GM18517 (cell line): Measurements from ENCODE around the gene TPST2.
"Not testable (repeated sequence)": the region's sequence is repeated elsewhere in the genome, so short reads cannot be mapped to it uniquely, and the experiment has no call there.

ENCODE experiments used
- ATAC-seq: cut with Tn5 transposase; IDR thresholded peaks from one replicate; pipeline ENCODE4 v1.9.1; 2021; ENCODE audit warnings: mild to moderate bottlenecking, moderate library complexity; ENCODE audit not compliant: unreplicated experiment

TPST2 gene

DNA sequence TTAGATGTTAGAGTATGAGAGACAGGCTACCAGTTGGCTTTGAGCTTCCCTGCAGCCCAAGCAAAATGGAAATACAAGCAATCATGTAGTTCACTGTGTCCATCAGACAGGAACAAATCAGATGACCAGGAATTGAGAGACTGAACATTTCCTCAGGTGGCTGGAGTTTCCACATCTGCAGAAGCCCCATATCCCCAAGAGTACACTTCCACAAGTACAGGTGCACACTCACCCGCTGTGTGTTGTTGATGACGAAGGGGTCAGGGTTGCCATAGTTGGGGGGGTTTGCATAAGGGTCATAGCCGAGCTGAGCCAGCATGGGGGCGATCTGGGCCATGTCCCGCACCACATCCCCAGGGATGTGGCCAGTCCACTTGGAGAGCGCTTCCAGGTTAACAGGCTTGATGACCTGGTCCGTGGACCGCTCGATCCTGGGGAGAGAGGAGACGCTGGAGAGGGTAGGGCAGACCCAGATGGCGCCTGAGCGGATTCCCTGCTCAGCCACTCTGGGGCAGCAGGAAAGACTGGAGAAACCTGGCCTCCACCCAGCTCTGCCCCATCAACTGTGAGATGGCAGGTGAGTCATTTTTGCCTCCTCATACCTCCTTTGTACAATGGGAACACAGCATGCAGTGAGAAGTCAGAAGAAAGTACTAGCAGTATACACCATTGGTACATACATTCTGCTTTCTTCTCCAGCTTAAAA is 53.7 kb downstream of the TPST2 start:
- ATAC-seq: no peak

DNA sequence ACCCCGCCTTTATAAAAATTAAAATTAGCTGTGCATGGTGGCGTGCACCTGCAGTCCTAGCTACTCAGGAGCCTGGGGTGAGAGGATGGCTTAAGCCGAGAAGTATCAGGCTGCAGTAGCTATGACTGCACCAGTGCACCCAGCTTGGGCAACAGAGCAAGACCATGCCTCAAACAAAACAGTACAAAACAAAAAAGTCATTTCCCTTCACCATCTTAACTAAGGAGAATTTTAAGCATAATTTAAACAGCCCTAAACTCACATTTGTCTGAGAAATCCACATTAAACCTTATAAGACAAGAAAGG is 54.4 kb downstream of the TPST2 start:
- no peak for ATAC-seq

DNA sequence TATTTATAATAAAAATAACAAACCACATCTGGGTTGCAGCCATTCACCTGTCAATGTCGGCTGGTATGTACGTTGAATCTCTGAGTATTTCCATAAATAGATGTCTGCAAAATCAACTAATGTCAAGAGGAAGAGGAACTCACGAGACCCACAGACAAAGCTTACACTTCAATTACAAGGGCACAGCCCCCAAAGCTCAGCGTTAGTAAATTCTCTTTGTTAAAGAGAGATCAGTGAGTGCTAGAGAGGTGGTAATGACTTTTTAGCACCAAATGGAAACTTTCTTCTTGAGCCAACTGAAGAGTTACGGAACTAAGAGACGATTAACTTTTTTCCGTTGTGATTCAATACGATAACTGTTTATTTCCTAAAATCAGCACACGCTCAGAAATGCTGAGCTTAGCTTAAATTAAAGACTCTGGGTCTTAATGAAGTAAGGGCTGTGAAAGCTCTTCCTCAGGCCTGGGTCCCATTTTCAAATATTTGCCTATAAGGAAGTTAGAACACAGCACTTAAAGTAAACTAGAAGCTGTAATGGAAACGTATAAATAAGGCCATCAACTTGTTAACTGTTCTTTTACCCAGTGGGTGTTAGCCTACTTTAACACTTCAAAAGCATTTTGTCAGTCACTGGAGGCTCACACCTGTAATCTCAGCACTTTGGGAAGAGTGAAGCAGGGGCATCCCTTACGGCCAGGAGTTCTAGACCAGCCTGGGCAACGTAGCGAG is 54.9 kb downstream of the TPST2 start:
- ATAC-seq: no peak

DNA sequence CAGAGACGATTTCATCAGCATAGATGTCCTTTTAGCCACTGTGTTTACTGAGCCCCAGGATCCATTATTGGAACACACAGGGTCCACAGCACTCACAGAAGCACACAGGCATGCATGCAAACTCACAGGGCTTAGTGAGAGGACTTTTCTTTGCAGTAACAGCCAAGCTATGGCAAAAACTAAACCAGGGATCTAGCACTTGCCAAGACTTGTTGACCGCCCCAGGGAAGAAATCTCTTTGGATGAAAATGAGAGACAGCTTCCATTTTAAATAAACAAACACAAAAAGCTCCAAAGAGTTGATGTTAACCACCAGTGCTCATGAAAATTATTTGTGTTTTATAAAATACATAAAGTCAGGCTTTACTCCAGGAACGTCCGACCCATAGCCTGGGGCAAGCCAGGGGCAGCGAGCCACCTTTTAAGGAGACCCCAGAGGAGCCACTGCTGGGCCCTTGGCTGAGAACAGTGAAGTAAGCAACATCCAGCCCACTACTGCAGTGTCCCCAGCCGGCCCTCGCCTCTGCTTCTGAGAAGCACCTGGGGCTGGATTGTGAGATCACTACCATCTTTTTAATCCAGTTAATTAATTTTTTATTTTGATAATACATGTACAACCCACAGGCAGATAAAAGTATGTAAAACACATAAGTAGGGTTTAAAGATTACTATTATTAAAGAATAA is 55.6 kb downstream of the TPST2 start:
- ATAC-seq: no peak

DNA sequence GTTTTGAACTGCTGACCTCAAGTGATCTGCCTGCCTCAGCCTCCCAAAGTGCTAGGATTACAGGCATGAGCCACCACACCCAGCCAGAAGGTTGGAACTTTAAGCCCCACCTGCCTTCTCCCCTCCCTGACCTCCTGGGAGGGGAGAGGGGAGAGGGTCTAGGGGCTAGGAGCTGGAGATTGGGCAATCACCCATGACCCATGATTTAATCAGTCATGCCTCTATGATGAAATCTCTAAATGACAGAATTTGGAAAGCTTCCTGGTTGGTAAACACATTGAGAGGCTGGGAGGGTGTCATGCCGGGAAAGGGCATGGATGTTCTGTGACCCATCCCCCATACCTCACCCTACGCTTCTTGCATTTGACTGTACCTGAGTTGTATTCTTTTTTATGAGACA is 60.6 kb downstream of the TPST2 start:
- no peak for ATAC-seq

DNA sequence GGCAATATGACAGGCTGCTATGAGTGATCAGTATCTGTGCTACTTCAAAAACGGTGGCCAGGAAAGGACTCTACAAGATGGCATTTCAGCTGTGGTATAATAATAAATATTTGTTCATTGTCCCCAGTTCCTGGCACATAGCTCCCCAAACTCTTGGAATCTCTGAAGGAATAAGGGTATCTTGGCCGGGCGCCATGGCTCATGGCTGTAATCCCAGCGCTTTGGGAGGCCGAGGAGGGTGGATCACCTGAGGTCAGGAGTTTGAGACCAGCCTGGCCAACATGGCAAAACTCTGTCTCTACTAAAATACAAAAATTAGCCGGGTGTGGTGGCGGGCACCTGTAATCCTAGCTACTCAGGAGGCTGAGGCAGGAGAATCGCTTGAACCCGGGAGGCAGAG is 61.4 kb downstream of the TPST2 start:
- not testable (repeated sequence) for ATAC-seq

DNA sequence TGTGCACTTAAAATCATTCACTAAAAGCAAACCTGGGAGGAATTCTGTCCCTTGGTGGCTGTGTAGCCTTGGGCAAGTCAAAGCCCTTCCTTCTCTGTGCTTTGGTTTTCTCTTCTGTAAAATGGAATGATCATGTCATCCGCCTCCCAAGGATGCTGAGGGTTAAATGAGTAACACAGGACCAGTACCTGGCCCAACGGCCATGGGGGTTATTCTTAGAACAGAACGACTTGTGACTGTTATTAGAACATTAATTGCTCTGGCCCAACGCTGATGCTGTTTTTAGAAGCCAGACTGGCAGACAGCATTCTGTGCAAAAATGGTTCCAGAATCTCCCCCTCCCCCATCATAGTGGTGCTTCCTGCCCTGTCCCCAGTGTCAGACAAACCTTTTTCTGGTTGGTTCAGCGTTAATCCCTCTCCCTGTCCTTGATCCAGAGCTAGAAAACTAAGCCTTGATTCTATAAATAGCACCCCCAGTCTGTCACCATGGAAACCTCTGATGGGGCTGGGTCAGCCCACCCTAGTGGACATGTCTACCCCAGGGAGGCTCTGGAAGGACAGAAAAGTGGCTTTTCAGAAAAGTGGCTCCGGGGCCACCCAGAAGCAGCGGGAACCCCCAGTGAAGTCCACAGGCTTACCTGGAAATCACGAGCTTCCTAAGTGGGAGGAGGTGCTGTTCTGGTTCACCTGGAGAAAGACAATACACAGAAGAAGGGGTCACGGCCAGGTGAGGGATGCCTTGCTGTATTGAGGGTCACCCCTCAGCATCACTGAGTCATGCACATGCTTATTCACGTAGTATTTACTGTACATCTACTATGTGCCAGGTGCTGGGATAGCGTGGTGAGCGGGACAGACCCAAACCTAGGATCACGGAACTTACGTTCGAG is 62.1 kb downstream of the TPST2 start:
- ATAC-seq: no peak

DNA sequence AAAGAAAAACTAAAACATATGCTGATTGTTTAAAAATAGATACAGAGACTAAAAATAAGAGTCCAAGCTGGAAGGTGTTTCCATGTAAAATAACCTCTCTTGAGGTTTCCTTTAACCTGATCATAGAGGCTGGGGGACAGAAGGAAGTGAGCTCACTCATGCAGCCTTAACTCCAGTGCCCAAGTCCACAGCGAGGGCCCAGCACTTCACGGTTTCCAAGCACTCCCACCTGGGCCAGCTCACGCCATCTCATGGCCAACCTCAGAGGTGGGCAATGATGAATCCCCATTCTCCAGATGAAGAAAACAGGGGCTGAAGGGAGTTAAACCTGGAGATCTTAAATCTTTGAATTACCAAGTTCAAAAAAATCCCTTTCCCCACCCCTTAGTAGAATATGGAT is 62.8 kb downstream of the TPST2 start:
- no peak for ATAC-seq

DNA sequence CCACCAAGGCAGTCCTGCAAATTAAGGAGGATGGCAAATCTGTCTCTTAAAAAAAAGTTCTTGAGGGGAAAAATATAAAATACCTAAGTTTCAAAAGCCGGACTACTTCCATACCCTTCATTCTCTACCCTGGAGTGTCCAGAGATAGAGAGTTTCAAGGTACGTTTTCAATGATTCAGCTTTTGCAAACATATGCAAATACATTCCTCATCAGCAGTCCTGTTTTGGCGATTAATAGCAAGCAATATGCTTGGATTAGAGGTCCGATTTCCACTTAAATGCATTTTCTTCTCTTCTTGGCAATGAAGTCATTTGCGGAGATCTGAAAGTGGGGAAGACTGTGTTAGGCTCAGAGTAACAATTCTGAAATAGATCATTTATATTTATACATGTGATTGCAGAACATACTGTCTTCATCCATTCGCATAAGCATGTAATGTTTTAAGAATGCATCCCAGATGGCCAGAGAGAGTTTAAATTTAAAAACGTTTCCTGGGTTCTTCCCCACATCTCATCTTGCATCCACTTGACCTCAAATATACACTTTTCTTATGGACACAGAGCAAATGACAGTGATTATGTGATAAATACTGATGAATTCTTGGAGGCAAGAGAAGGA is 63.9 kb downstream of the TPST2 start:
- ATAC-seq: no peak

DNA sequence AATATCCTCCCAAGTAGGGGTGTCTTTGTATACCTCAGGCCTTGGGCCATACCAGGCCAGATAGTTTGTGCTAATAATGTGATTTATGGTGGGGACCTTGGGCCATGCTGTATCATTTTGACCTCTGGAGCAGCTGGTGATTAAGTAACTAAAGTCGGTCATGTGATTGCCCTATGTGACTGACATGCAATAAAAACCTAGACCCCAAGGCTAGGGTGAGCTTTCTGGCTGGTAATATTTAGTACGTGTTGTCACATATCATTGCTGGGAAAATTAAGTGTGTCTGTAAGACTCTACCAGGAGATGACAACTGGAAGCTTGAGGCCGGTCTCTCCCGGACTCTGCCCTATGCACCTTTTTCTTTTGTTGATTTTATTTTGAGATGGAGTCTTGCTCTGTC is 65.1 kb downstream of the TPST2 start:
- no peak for ATAC-seq

DNA sequence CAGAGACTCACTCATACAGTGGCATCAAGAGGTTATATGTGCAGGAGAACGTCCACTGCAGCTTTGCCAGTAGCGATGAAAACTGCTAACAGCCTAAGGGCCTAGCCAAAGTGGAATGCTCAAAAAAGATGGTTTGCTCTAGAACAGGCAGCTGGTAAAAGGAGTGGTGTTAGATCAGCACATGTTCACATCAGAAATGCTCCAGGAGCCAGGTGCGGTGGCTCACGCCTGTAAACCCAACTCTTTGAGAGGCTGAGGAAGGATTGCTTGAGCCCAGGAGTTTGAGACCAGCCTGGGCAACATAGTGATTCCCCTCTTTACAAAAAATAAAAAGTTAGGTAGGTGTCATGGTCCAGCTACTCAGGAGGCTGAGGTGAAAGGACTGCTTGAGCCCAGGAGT is 67.3 kb downstream of the TPST2 start:
- no peak for ATAC-seq

DNA sequence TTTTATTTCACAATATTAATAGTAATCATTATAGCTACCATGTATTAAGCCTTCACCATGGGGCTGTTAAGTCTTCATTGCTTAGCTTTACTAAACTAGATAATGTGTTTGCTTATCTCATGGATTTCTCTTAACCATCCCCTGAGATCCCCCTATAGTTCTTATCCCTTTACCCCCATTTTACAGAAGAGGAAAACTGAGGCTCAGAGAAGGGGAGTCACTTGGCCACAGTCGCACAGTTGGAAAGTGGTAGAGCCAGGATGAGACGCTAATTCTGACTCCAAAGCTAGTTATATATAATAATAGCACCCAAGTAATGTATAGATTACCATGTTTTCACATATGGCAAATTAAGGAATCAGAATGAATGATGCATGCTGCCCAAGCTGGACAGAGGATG is 67.9 kb downstream of the TPST2 start:
- no peak for ATAC-seq

DNA sequence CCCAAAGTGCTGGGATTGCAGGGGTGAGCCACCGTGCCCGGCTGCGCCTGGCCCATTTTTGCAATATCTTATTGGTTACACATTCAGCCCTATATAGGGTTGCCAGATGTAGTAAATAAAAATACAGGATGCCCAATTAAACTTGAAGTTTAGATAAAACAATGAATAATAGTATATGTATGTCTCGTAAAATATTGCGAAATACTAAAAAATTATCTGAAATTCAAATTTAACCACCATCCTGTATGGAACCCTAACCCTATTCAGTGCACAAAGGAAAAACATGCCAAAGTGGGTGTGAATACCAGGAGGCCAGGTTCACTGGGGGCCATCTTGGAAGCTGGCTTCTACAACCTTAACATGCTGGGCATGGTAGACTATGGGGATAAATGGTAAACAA is 72.5 kb downstream of the TPST2 start:
- ATAC-seq: no peak

DNA sequence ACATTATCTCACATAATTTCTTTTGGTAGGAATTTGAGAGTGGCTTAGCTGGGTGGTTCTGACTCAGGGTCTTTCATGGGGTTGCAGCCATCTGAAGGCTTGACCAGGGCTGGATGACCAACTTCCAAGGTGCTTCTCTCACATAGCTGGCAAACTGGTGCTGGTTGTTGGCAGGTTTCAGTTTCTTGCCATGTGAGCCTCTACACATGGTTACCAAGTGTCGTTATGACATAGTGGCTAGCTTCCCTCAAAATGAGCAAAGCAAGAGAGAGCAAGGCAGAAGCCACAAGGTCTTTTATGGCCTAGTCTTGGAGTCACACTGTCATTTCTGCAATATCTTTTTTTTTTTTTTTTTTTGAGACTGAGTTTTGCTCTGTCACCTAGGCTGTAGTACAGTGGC is 73.4 kb downstream of the TPST2 start:
- ATAC-seq: no peak

DNA sequence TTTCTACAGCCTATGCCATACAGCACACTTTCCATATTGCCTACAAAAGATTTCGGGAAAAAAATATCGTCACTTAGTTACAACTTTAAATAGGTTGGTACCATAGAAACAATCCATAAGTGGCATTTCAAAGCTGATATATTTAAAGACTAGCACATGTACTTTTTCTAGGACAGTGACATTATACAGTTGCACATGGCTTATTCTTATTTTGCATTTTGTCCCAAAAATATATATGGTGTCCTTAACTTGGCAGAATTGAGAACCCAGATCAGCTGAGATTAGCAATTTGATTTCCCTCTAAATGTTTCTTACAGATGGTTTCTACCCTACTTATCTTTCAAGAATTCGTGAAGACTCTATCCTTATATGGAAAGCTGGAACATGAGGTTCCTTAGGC is 74.0 kb downstream of the TPST2 start:
- ATAC-seq: no peak

DNA sequence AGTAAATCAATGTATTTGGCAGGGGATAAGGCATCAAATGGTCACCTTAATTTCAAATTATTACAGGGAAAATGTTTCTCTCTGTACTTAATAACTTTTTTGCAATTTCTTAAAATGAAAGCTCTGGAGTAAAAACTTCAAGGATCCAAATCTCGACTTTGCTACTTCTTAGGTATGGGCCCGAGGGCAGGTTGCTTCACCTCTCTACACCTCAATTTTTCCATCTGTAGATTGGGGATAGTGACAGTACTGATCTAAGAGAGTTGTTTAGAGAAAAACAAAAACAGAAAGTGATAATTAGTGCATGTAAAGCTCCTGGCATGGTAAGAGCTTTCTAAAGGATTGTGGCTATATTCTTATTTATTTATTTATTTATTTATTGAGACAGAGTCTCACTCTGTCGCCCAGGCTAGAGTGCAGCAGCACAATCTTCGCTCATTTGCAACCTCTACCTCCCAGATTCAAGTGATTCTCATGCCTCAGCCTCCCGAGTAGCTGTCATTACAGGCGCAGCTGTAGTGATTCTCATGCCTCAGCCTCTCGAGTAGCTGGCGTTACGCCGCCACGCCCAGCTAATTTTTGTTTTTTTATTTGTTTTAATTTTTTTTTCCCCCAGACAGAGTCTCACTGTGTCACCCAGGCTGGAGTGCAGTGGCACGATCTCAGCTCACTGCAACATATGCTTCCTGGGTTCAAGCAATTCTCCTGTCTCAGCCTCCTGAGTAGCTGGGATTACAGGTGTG is 75.3 kb downstream of the TPST2 start:
- ATAC-seq: no peak

DNA sequence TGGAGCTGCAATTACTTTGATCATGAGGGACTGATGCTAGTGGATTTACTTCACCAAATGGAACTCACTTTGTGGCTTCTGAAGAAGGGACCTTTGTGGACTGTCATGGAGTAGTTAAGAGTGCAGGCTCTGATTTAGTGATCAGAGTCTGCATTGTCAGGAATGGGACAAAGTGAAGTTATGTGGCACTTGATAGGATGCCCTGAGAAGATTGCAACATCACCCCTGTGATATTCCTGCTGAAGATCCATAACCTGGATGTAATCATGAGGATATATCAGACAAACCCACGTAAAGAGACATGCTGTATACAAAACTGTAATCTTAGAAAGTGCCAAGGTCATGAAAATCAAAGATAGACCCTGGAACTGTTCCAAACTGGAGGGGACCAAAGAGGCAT is 76.1 kb downstream of the TPST2 start:
- no peak for ATAC-seq

DNA sequence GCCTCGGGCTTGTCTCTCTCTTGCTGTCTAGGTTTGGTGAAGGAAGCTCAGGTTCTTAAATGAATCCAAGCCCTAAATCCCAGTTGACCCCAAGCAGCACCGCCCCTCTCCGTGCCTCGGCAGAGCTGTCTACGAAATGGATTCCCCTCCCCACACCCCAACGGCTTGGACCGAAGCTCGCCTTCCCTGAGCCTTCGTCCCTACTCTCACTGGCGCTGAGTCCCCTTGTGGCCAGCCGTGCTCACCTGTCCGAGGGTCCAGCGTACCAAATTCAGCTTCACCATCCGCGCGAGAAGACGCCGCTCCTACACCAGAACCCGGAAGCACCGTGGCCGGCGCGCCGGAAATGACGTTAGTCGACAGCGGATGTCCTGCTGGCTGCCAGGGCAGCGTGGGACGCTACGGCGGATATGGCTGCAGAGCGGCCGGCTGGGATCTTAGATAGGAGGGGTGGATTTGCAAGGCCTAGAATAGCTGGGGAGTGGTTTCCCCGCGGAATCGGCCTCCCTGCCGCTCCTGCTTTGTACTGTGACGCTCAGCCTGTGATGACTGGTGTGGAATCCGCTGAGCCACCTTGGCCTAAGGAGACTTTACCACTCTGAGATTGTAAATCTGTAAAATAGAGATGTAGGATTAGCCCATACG is 77.7 kb downstream of the TPST2 start, which contains the start of gene TFIP11:
TFIP11 (minus strand) TSS at position 325 of the 645 bp plus-strand sequence. CDS start 2,201 bp downstream, outside the sequence.
- ATAC-seq: peak; percentile 58

DNA sequence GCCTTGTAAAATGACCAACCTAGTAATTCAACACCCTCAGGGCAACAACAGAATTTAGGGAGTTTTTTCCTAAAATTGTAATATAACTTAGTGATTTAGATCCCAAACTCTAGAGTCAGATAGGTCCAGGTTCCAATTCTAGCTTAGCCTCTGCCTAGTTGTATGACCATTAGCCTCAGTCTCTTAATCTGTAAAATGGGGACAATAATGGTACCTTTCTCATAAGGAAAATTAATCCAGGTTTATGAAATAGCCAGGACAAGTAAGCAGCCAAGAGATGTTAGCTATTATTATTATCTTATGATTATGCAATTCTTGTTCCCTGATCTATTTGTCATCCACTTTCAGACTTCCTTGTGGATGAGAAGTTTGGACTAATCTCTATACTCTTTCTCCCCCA is 81.8 kb downstream of the TPST2 start:
- no peak for ATAC-seq

DNA sequence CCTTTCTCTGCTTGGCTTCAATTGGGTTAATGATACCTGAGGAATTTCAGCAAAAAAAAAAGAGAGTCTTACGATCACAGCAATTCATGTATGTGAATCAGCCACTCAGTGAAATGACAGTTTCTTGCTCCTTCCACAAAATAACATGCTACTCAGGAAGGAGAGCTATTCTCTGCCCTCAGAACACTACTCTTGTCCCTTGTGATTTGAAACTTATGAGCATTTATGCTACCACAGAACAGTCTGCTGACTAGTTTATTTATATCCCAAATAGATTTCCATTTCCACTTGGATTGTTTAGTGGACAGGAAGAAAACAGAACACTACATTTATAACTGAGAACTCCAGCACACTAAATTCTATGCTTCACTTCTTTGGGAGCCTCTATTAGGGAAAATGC is 86.2 kb downstream of the TPST2 start:
- no peak for ATAC-seq
